Ishikawa (cell line): ENCODE results near the gene MED12L.

ENCODE experiments used
- CEBPB ChIP-seq: IDR thresholded peaks from 2 replicates; pipeline ENCODE4 v1.6.1; 2012
- CREB1 ChIP-seq: IDR thresholded peaks from 2 replicates; pipeline ENCODE4 v1.6.1; 2012; ENCODE audit warnings: low read depth
- EGR1 ChIP-seq: IDR thresholded peaks from 2 replicates; pipeline ENCODE4 v1.6.1; 2012
- EP300 ChIP-seq: IDR thresholded peaks from 2 replicates; pipeline ENCODE4 v1.6.1; 2012; ENCODE audit warnings: borderline replicate concordance
- FOXM1 ChIP-seq: IDR thresholded peaks from 2 replicates; pipeline ENCODE4 v1.6.1; 2012; ENCODE audit warnings: low read depth, borderline replicate concordance
- MAX ChIP-seq: IDR thresholded peaks from 2 replicates; pipeline ENCODE4 v1.6.1; 2012
- NFIC ChIP-seq: IDR thresholded peaks from 2 replicates; pipeline ENCODE4 v1.6.1; 2012
- RAD21 ChIP-seq: IDR thresholded peaks from 2 replicates; pipeline ENCODE4 v1.6.1; 2012; ENCODE audit warnings: low read depth
- REST ChIP-seq: IDR thresholded peaks from 2 replicates; pipeline ENCODE4 v1.6.1; 2012; ENCODE audit warnings: low read depth, mild to moderate bottlenecking
- TAF1 ChIP-seq: IDR thresholded peaks from 2 replicates; pipeline ENCODE4 v1.6.1; 2012; ENCODE audit warnings: low read depth, mild to moderate bottlenecking
- TCF12 ChIP-seq: IDR thresholded peaks from 2 replicates; pipeline ENCODE4 v1.6.1; 2012; ENCODE audit warnings: low read depth
- TEAD4 ChIP-seq: IDR thresholded peaks from 2 replicates; pipeline ENCODE4 v1.6.1; 2012
- USF1 ChIP-seq: IDR thresholded peaks from 2 replicates; pipeline ENCODE4 v1.6.1; 2012
- YY1 ChIP-seq: IDR thresholded peaks from 2 replicates; pipeline ENCODE4 v1.6.1; 2012; ENCODE audit warnings: low read depth
- ZBTB7A ChIP-seq: IDR thresholded peaks from 2 replicates; pipeline ENCODE4 v1.6.1; 2012; ENCODE audit warnings: low read depth

The MED12L gene

DNA sequence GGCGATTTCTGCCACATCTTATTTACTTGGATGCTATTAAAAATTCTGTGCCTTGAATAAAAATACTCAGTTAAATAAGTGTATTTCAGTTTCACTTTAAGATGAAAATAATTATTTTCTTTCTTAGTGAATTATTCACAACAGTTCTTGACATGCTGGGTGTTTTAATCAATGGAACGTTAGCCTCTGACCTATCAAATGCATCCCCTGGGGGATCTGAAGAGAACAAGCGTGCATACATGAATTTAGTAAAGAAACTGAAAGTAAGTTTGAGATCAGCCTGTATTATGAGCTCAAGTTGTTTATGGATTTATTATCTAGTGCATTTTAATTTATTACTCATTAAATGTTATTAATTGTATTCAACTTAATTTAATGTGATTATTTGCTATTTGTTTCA is 298.5 kb downstream of the MED12L start:
- TF ChIP-seq EP300 (no peak), EGR1 (no peak), REST (no peak), CEBPB (no peak), FOXM1 (no peak), TEAD4 (no peak), CREB1 (no peak), MAX (no peak), RAD21 (no peak), USF1 (no peak), YY1 (no peak), NFIC (no peak), ZBTB7A (no peak), TAF1 (no peak), TCF12 (no peak)

DNA sequence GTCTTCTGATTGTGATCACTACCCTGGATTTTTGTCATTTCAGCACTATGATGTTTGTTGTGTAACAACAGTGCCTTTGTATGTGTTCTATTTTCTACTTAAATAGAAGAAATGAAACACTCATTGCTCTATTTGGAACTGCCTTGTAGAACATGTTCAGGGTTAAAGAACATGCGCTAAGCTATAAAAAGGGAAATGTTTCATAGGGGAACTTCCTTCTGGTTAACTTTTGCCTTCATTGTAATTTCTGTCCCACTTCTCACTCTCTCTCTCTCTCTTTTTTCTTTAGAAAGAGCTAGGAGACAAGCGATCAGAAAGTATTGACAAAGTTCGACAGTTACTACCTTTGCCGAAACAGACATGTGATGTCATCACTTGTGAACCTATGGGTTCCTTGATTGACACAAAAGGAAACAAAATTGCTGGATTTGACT is 299.3 kb downstream of the MED12L start, which contains the start of gene P2RY12:
TSS of gene P2RY12 (minus strand) at position 13 of the 434 bp plus-strand sequence. CDS start 45,908 bp downstream, outside the sequence.
- no peak for TF ChIP-seq REST
- TF ChIP-seq TAF1: no peak
- TF ChIP-seq CEBPB: no peak

DNA sequence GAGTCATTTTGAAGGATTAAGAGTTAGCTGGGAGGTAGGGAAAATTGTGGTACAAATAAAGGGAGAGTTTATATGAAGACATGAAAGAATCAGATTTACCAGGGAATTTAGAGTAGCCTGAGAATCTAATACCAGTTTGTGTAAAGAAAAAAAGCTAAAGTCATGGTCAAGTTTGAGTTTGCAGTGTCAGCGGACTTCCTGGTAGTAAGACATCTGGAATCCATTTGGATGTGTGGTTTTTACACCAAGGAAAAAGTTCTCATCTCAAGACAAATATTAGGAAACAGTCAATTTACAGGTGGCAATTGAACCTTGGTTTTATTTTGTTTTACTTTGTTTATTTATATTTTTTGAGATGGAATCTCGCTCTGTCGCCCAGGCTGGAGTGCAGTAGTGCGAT is 300.6 kb downstream of the MED12L start:
- TF ChIP-seq CEBPB: no peak

- TF ChIP-seq REST (no peak), EGR1 (no peak), FOXM1 (no peak)
These were observed 302.0 kb downstream of the MED12L start for GRCh38 chr3:151387432-151387831.

GRCh38 chr3:151387842-151388241 is 302.4 kb downstream of the MED12L start:
- TF ChIP-seq TCF12: no peak
- TF ChIP-seq TEAD4: no peak
- TF ChIP-seq REST: no peak
- TF ChIP-seq TAF1: no peak
- no peak for TF ChIP-seq ZBTB7A
- TF ChIP-seq RAD21: no peak
- no peak for TF ChIP-seq YY1
- no peak for TF ChIP-seq CREB1
- no peak for TF ChIP-seq NFIC
- no peak for TF ChIP-seq MAX
- no peak for TF ChIP-seq USF1
- no peak for TF ChIP-seq CEBPB
